BLaER1 (cell line): ENCODE results near the gene GGT5.
"Not testable (repeated sequence)": the region's sequence is repeated elsewhere in the genome, so short reads cannot be mapped to it uniquely, and the experiment has no call there.

Experiments
- H3K27ac ChIP-seq: shearing (Covaris generic); formaldehyde crosslinking; 2 replicates; pipeline ENCODE4 v1.8.1; 2022
- H3K27me3 ChIP-seq: shearing (Covaris generic); formaldehyde crosslinking; 2 replicates; pipeline ENCODE4 v1.8.1; 2022
- H3K36me3 ChIP-seq: shearing (Covaris generic); formaldehyde crosslinking; 2 replicates; pipeline ENCODE4 v1.8.1; 2022
- H3K4me1 ChIP-seq: shearing (Covaris generic); formaldehyde crosslinking; 2 replicates; pipeline ENCODE4 v1.8.1; 2022
- H3K4me2 ChIP-seq: shearing (Covaris generic); formaldehyde crosslinking; 2 replicates; pipeline ENCODE4 v1.8.1; 2022
- H3K4me3 ChIP-seq: shearing (Covaris generic); formaldehyde crosslinking; 2 replicates; pipeline ENCODE4 v1.8.1; 2022
- H3K9ac ChIP-seq: shearing (Covaris generic); formaldehyde crosslinking; 2 replicates; pipeline ENCODE4 v1.8.1; 2022
- H3K9me3 ChIP-seq: shearing (Covaris generic); formaldehyde crosslinking; 2 replicates; pipeline ENCODE4 v1.8.1; 2022
- H4K20me1 ChIP-seq: shearing (Covaris generic); formaldehyde crosslinking; 2 replicates; pipeline ENCODE4 v1.8.1; 2022
- Cebpa-rat ChIP-seq: shearing (Covaris generic); IDR thresholded peaks from 2 replicates; pipeline ENCODE4 v1.8.1; 2022

Gene GGT5

GRCh38 chr22:24245030-24245431, at the start of gene GGT5:
TSS of gene GGT5 (minus strand) at chr22:24245082. CDS start at chr22:24244725, 357 bp downstream.
- Histone ChIP-seq H3K4me1 (peaks cover 56% of the 10 kb centered on the region), H3K4me2 (peak within 1 kb of the TSS; percentile 86)
- not testable (repeated sequence) for H3K9me3 ChIP-seq, H4K20me1 ChIP-seq, H3K4me3 ChIP-seq, H3K36me3 ChIP-seq, H3K9ac ChIP-seq, H3K27ac ChIP-seq, H3K27me3 ChIP-seq

- peaks cover 46% of the 10 kb centered on the region for H4K20me1 ChIP-seq
- not testable (repeated sequence) for H3K4me2 ChIP-seq, H3K27me3 ChIP-seq, H3K4me3 ChIP-seq, H3K27ac ChIP-seq, H3K9ac ChIP-seq, H3K9me3 ChIP-seq, H3K36me3 ChIP-seq
- peaks cover 31% of the 10 kb centered on the region for H3K4me1 ChIP-seq
Measured at GRCh38 chr22:24292202-24292830, 47.4 kb upstream of the GGT5 start.

GRCh38 chr22:24291515-24292201, 46.8 kb upstream of the GGT5 start:
- H4K20me1 ChIP-seq = peaks cover 51% of the 10 kb centered on the region
- H3K4me2 ChIP-seq = no peak overlapping the region

GRCh38 chr22:24290459-24290858, 45.6 kb upstream of the GGT5 start:
- no peak overlapping the region for H3K27ac ChIP-seq
- no peak overlapping the region for H3K4me2 ChIP-seq
- TF ChIP-seq Cebpa-rat = no peak
- H3K4me3 ChIP-seq = no peak overlapping the region
- peaks cover 46% of the 10 kb centered on the region for H3K4me1 ChIP-seq
- peaks cover 5% of the 10 kb centered on the region; the same call in 1 of the 2 replicates for H3K36me3 ChIP-seq
- H3K9me3 ChIP-seq = no peaks in the 10 kb centered on the region
- H3K9ac ChIP-seq = no peak overlapping the region; the same call in 1 of the 2 replicates
- H3K27me3 ChIP-seq = no peaks in the 10 kb centered on the region
- peaks cover 56% of the 10 kb centered on the region for H4K20me1 ChIP-seq

More at GRCh38 chr22:24291515-24292201, 46.8 kb upstream of the GGT5 start:
- Histone ChIP-seq H3K27me3 (no peaks in the 10 kb centered on the region), H3K27ac (no peak overlapping the region), H3K36me3 (peaks cover 3% of the 10 kb centered on the region; the same call in 1 of the 2 replicates), H3K4me3 (no peak overlapping the region), H3K9me3 (no peaks in the 10 kb centered on the region), H3K9ac (no peak overlapping the region), H3K4me1 (peaks cover 34% of the 10 kb centered on the region)
- TF ChIP-seq Cebpa-rat = no peak

GRCh38 chr22:24289741-24290163, 44.9 kb upstream of the GGT5 start:
- no peaks in the 10 kb centered on the region for H3K9me3 ChIP-seq
- no peaks in the 10 kb centered on the region for H3K27me3 ChIP-seq
- peaks cover 53% of the 10 kb centered on the region for H3K4me1 ChIP-seq
- no peak overlapping the region for H3K27ac ChIP-seq
- H3K4me3 ChIP-seq = no peak overlapping the region
- peaks cover 63% of the 10 kb centered on the region for H4K20me1 ChIP-seq
- peaks cover 5% of the 10 kb centered on the region; the same call in 1 of the 2 replicates for H3K36me3 ChIP-seq
- H3K9ac ChIP-seq = peak overlapping the region; percentile 0; the same call in 1 of the 2 replicates
- H3K4me2 ChIP-seq = peak overlapping the region; percentile 47
- no peak for TF ChIP-seq Cebpa-rat

- H3K27ac ChIP-seq = no peak overlapping the region
- H4K20me1 ChIP-seq = peaks cover 69% of the 10 kb centered on the region
- H3K9ac ChIP-seq = no peak overlapping the region
- peaks cover 5% of the 10 kb centered on the region; the same call in 1 of the 2 replicates for H3K36me3 ChIP-seq
- H3K4me2 ChIP-seq = peak overlapping the region; percentile 47; the same call in 1 of the 2 replicates
- no peak overlapping the region for H3K4me3 ChIP-seq
- H3K9me3 ChIP-seq = no peaks in the 10 kb centered on the region
- H3K4me1 ChIP-seq = peaks cover 59% of the 10 kb centered on the region
- no peak for TF ChIP-seq Cebpa-rat
- H3K27me3 ChIP-seq = no peaks in the 10 kb centered on the region
Measured at GRCh38 chr22:24289114-24289513, 44.2 kb upstream of the GGT5 start.

- H3K27me3 ChIP-seq, H3K4me2 ChIP-seq, H3K4me3 ChIP-seq, H3K27ac ChIP-seq, H3K36me3 ChIP-seq, H3K9ac ChIP-seq, H3K9me3 ChIP-seq: not testable (repeated sequence)
- H4K20me1 ChIP-seq = peaks cover 82% of the 10 kb centered on the region
- peaks cover 64% of the 10 kb centered on the region for H3K4me1 ChIP-seq
Measured at GRCh38 chr22:24287801-24288200, 42.9 kb upstream of the GGT5 start.

- H3K4me3 ChIP-seq, H3K4me2 ChIP-seq, H3K36me3 ChIP-seq, H3K9ac ChIP-seq, H3K9me3 ChIP-seq, H3K27ac ChIP-seq, H3K27me3 ChIP-seq: not testable (repeated sequence)
- Histone ChIP-seq H3K4me1 (peaks cover 64% of the 10 kb centered on the region), H4K20me1 (peaks cover 88% of the 10 kb centered on the region)
Measured at GRCh38 chr22:24287212-24287611, 42.3 kb upstream of the GGT5 start.

GRCh38 chr22:24285245-24285644, 40.4 kb upstream of the GGT5 start:
- Histone ChIP-seq H3K27ac (no peak overlapping the region), H3K36me3 (peaks cover 9% of the 10 kb centered on the region; the same call in 1 of the 2 replicates), H3K27me3 (no peaks in the 10 kb centered on the region), H3K4me3 (no peak overlapping the region; the same call in 1 of the 2 replicates), H4K20me1 (peaks cover 87% of the 10 kb centered on the region), H3K9ac (peak overlapping the region; percentile 11; the same call in 1 of the 2 replicates), H3K4me1 (peaks cover 68% of the 10 kb centered on the region), H3K4me2 (peak overlapping the region; percentile 52), H3K9me3 (no peaks in the 10 kb centered on the region)
- no peak for TF ChIP-seq Cebpa-rat

- Histone ChIP-seq H3K9me3 (no peaks in the 10 kb centered on the region), H4K20me1 (peaks cover 83% of the 10 kb centered on the region), H3K36me3 (peaks cover 9% of the 10 kb centered on the region; the same call in 1 of the 2 replicates), H3K27ac (no peak overlapping the region), H3K4me3 (no peak overlapping the region), H3K27me3 (no peaks in the 10 kb centered on the region), H3K9ac (peak overlapping the region; percentile 11; the same call in 1 of the 2 replicates), H3K4me2 (peak overlapping the region; percentile 52), H3K4me1 (peaks cover 63% of the 10 kb centered on the region)
- TF ChIP-seq Cebpa-rat = no peak
Measured at GRCh38 chr22:24284747-24285203, 39.9 kb upstream of the GGT5 start.
